IMR-90 (cell line): ENCODE measurements around the gene RGPD3. TPM values are rescaled to one million over a fixed set of nuclear protein-coding genes. Genes with fewer than 3 reads are reported as not detected.
"Not testable (repeated sequence)": the region's sequence is repeated elsewhere in the genome, so short reads cannot be mapped to it uniquely, and the experiment has no call there.

Experiments
- ATAC-seq: fragments of 200-7000 bp; cut with Tn5 transposase; 2 replicates; pipeline ENCODE4 v1.9.1; 2020; ENCODE audit warnings: low read depth, mild to moderate bottlenecking, moderate library complexity
- BruUV-seq: library from RNA; stranded (reverse); fragments of 400-500 nt; replicated peaks from 2 replicates; lab custom pipeline; 2021; lab: Mats Ljungman, UMichigan
- CTCF ChIA-PET: fragments of 300-600 bp; formaldehyde crosslinking; extraction: SDS; loops from one replicate; lab custom pipeline; 2021; ENCODE audit warnings: antibody characterized with exemption; lab: Yijun Ruan, JAX
- POLR2A ChIA-PET: fragments of 300-600 bp; sonication (Branson Sonifier 250); formaldehyde crosslinking; loops from one replicate; lab custom pipeline; 2022; ENCODE audit warnings: antibody characterized with exemption; ENCODE audit not compliant: unreplicated experiment; lab: Charles Lee
- DNase-seq: peaks from one replicate; pipeline ENCODE4 v3.0.0; 2013
- H2AFZ ChIP-seq: replicated peaks from 2 replicates; pipeline ENCODE3; 2013; ENCODE audit warnings: low read length, mild to moderate bottlenecking; ENCODE audit not compliant: poor library complexity
- H2AK5ac ChIP-seq: 2 replicates; pipeline ENCODE4 v1.6.1; 2013; ENCODE audit warnings: low read depth, low read length, inconsistent platforms
- H2AK9ac ChIP-seq: replicated peaks from 2 replicates; pipeline ENCODE3; 2013; ENCODE audit warnings: mild to moderate bottlenecking, low read depth, low read length, moderate library complexity; ENCODE audit not compliant: poor library complexity
- H2BK120ac ChIP-seq: 2 replicates; pipeline ENCODE4 v1.6.1; 2013; ENCODE audit warnings: low read depth, low read length, inconsistent platforms
- H2BK15ac ChIP-seq: 3 replicates; pipeline ENCODE4 v1.6.1; 2013; ENCODE audit warnings: low read depth, low read length, inconsistent platforms
- H2BK20ac ChIP-seq: 2 replicates; pipeline ENCODE4 v1.6.1; 2013; ENCODE audit warnings: low read depth, mild to moderate bottlenecking, inconsistent platforms, low read length, moderate library complexity
- H2BK5ac ChIP-seq: 2 replicates; pipeline ENCODE4 v1.6.1; 2013; ENCODE audit warnings: mild to moderate bottlenecking, low read depth, low read length, inconsistent platforms; ENCODE audit not compliant: poor library complexity, severe bottlenecking
- H3K14ac ChIP-seq: replicated peaks from 2 replicates; pipeline ENCODE4 v1.6.1; 2013; ENCODE audit warnings: low read depth, low read length, inconsistent platforms
- H3K18ac ChIP-seq: 2 replicates; pipeline ENCODE4 v1.6.1; 2013; ENCODE audit warnings: low read depth, low read length, control low read depth
- H3K23ac ChIP-seq: 2 replicates; pipeline ENCODE4 v1.6.1; 2013; ENCODE audit warnings: low read depth, low read length, inconsistent platforms
- H3K27ac ChIP-seq: 2 replicates; pipeline ENCODE4 v1.5.1; 2013; ENCODE audit warnings: mild to moderate bottlenecking, control low read depth, low read length; ENCODE audit not compliant: insufficient read depth
- H3K27me3 ChIP-seq: 2 replicates; pipeline ENCODE4 v1.6.1; 2013; ENCODE audit warnings: low read length; ENCODE audit not compliant: control insufficient read depth, insufficient read depth
- H3K36me3 ChIP-seq: 2 replicates; pipeline ENCODE4 v1.6.1; 2013; ENCODE audit warnings: low read length, mixed read lengths; ENCODE audit not compliant: control insufficient read depth, insufficient read depth
- H3K4ac ChIP-seq: 2 replicates; pipeline ENCODE4 v1.6.1; 2013; ENCODE audit warnings: low read depth, low read length, inconsistent platforms
- H3K4me1 ChIP-seq: 2 replicates; pipeline ENCODE4 v1.6.1; 2013; ENCODE audit warnings: low read length, mixed read lengths; ENCODE audit not compliant: control insufficient read depth, insufficient read depth
- H3K4me2 ChIP-seq: 2 replicates; pipeline ENCODE4 v1.6.1; 2013; ENCODE audit warnings: low read depth, mild to moderate bottlenecking, control low read depth, low read length, moderate library complexity
- H3K4me3 ChIP-seq: 2 replicates; pipeline ENCODE4 v1.5.1; 2013; ENCODE audit warnings: low read depth, mild to moderate bottlenecking, control low read depth, low read length, moderate library complexity; ENCODE audit not compliant: insufficient read depth
- H3K56ac ChIP-seq: 2 replicates; pipeline ENCODE4 v1.6.1; 2013; ENCODE audit warnings: low read length, inconsistent platforms; ENCODE audit not compliant: insufficient read depth; ENCODE audit errors: extremely low read depth
- H3K79me1 ChIP-seq, 2 experiments: 2 replicates each; pipeline ENCODE4 v1.6.1; 2013; ENCODE audit warnings: low read length in 2 of 2, inconsistent platforms in 1 of 2, low read depth in 1 of 2
- H3K9ac ChIP-seq: 2 replicates; pipeline ENCODE4 v1.6.1; 2013; ENCODE audit warnings: low read depth, low read length, control low read depth
- H3K9me1 ChIP-seq: 2 replicates; pipeline ENCODE4 v1.6.1; 2013; ENCODE audit warnings: low read length, inconsistent platforms; ENCODE audit not compliant: insufficient read depth
- H3K9me3 ChIP-seq: 2 replicates; pipeline ENCODE4 v1.6.1; 2013; ENCODE audit warnings: low read length; ENCODE audit not compliant: control insufficient read depth, insufficient read depth
- H4K20me1 ChIP-seq: 2 replicates; pipeline ENCODE4 v1.6.1; 2013; ENCODE audit warnings: low read length, inconsistent platforms; ENCODE audit not compliant: insufficient read depth
- H4K5ac ChIP-seq: 2 replicates; pipeline ENCODE4 v1.6.1; 2013; ENCODE audit warnings: mild to moderate bottlenecking, low read depth, low read length, control low read depth
- H4K8ac ChIP-seq, 2 experiments: 2 replicates each; pipeline ENCODE4 v1.6.1; 2013; ENCODE audit warnings: low read depth in 2 of 2, low read length in 2 of 2, control low read depth in 1 of 2, inconsistent platforms in 1 of 2
- H4K91ac ChIP-seq: 2 replicates; pipeline ENCODE4 v1.6.1; 2013; ENCODE audit warnings: low read depth, low read length, inconsistent platforms; ENCODE audit not compliant: insufficient read depth
- WGBS, 2 experiments: methylation state at CpG; one replicate each; pipeline versions ENCODE4 v1.1.5 to v1.1.7; 2013; ENCODE audit warnings: missing lambda C conversion rate in 2 of 2; ENCODE audit not compliant: insufficient read length in 1 of 2; ENCODE audit errors: extremely low coverage in 2 of 2; 5-methylcytosine and 5-hydroxymethylcytosine counted together
- dilution Hi-C: fragments of 300-500 bp; cut with HindIII; formaldehyde crosslinking; loops from one replicate; pipeline ENCODE4 v1.14.3; 2018; ENCODE audit warnings: low sequenced_read_pairs; ENCODE audit not compliant: unreplicated experiment
- in situ Hi-C: fragments of 300-500 bp; cut with MboI; formaldehyde crosslinking; loops from 3 replicates; pipeline ENCODE4 v1.14.3; 2019; ENCODE audit warnings: low sequenced_read_pairs, inconsistent platforms, mixed read lengths
- intact Hi-C: fragments of 100-400 bp; cut with micrococcal nuclease; formaldehyde crosslinking; loops from 2 replicates; pipeline ENCODE4 v1.10.0; 2022
- polyA plus RNA-seq, 3 experiments: library from polyadenylated mRNA; depleted of rRNA; stranded (reverse); fragments of >200 nt; gene quantifications; 2 replicates each; pipeline ENCODE4 v1.2.3, GENCODE V29; 2012; ENCODE audit warnings: low replicate concordance in 1 of 3
- total RNA-seq: library from RNA; depleted of rRNA; stranded (reverse); fragments of >200 nt; gene quantifications from 2 replicates; pipeline ENCODE4 v1.2.3, GENCODE V29; 2012

Gene RGPD3
- total and polyA plus RNA-seq, 2 of the 4 experiments (the other 2 are of a cell fraction) = 0.07 to 0.18 TPM

- H4K8ac ChIP-seq, CTCF ChIA-PET, POLR2A ChIA-PET, H2BK20ac ChIP-seq, H2BK15ac ChIP-seq, H3K14ac ChIP-seq, H3K4me3 ChIP-seq, in situ Hi-C loops, H4K5ac ChIP-seq, H3K23ac ChIP-seq, H2BK5ac ChIP-seq, H3K9me1 ChIP-seq, H3K27me3 ChIP-seq, H3K36me3 ChIP-seq, H3K27ac ChIP-seq, intact Hi-C loops, H3K79me1 ChIP-seq, H2AK9ac ChIP-seq, H2BK120ac ChIP-seq, H3K4me2 ChIP-seq, H3K9ac ChIP-seq, H2AK5ac ChIP-seq, H2AFZ ChIP-seq, DNase-seq, H4K91ac ChIP-seq, BruUV-seq, H4K20me1 ChIP-seq, H3K4me1 ChIP-seq, H3K9me3 ChIP-seq, H3K56ac ChIP-seq, H3K18ac ChIP-seq, H3K4ac ChIP-seq, dilution Hi-C loops, ATAC-seq: not testable (repeated sequence)
- no CpG with 5 or more reads among the region's 7 CpGs for WGBS, 2 experiments
Measured at GRCh38 chr2:106388814-106389410, 79.3 kb downstream of the RGPD3 start.

GRCh38 chr2:106384548-106384947, 83.7 kb downstream of the RGPD3 start:
- H2BK5ac ChIP-seq, H2BK120ac ChIP-seq, intact Hi-C loops, dilution Hi-C loops, POLR2A ChIA-PET, H2BK15ac ChIP-seq, H3K14ac ChIP-seq, H4K8ac ChIP-seq, H4K91ac ChIP-seq, H3K56ac ChIP-seq, H3K79me1 ChIP-seq, DNase-seq, H3K4me3 ChIP-seq, H3K27ac ChIP-seq, H3K36me3 ChIP-seq, CTCF ChIA-PET, H3K27me3 ChIP-seq, H2AFZ ChIP-seq, H4K20me1 ChIP-seq, in situ Hi-C loops, H2AK5ac ChIP-seq, H4K5ac ChIP-seq, ATAC-seq, H3K9me1 ChIP-seq, H2BK20ac ChIP-seq, H2AK9ac ChIP-seq, H3K4me2 ChIP-seq, BruUV-seq, H3K4ac ChIP-seq, H3K4me1 ChIP-seq, H3K18ac ChIP-seq, H3K23ac ChIP-seq, H3K9me3 ChIP-seq, H3K9ac ChIP-seq: not testable (repeated sequence)
- 66% methylated on average over 6 of the region's 8 CpGs; no CpG with 5 or more reads in 1 of the 2 experiments for WGBS, 2 experiments
